ENCODE results near the gene RPS5. TPM values are rescaled to one million over a fixed set of nuclear protein-coding genes. Genes with fewer than 3 reads are reported as not detected.
A peak's percentile ranks its signal among the peaks of the same experiment; 100 is the strongest.

The RPS5 gene
- total RNA-seq, 2 donors from 2014 or later = 593 to 1,197 TPM

GRCh38 chr19:58406818-58407657 is 20.0 kb downstream of the RPS5 start:
- Histone ChIP-seq H3K9me3 (no peaks in the 10 kb centered on the region), H3K36me3 (no peaks in the 10 kb centered on the region), H3K27ac (peak overlapping the region; percentile 89), H3K27me3 (no peaks in the 10 kb centered on the region), H3K4me1 (peaks cover 0 to 28% of the 10 kb centered on the region in 2 donors), H3K4me3 (peak overlapping the region; percentile 83 to 88)
- peak in 1 of 2 donors; percentile 24 for TF ChIP-seq CTCF (IDR thresholded peaks at IDR 0.05)
- no peak for DNase-seq (ENCODE audit: low spot score)

GRCh38 chr19:58407658-58408151 is 20.6 kb downstream of the RPS5 start:
- TF ChIP-seq CTCF (IDR thresholded peaks at IDR 0.05) = no peak
- peak overlapping the region; percentile 89 for H3K27ac ChIP-seq
- H3K4me1 ChIP-seq = peaks cover 0 to 26% of the 10 kb centered on the region in 2 donors

GRCh38 chr19:58408152-58409009 is 21.3 kb downstream of the RPS5 start, which contains the start of gene ZNF584:
TSS of gene ZNF584 (plus strand) at chr19:58408649. CDS start at chr19:58409148, 499 bp downstream.
- Histone ChIP-seq H3K4me1 (peaks cover 0 to 26% of the 10 kb centered on the region in 2 donors), H3K27ac (peak within 1 kb of the TSS; percentile 89), H3K4me3 (peak within 1 kb of the TSS; percentile 83 to 88), H3K27me3 (no peaks in the 10 kb centered on the region), H3K9me3 (no peaks in the 10 kb centered on the region), H3K36me3 (no peaks in the 10 kb centered on the region)
- DNase-seq (ENCODE audit: low spot score) = peak; percentile 96
- TF ChIP-seq CTCF (IDR thresholded peaks at IDR 0.05) = peak in 1 of 2 donors; percentile 26

More at GRCh38 chr19:58407658-58408151, 20.6 kb downstream of the RPS5 start:
- no peak for DNase-seq (ENCODE audit: low spot score)
- no peaks in the 10 kb centered on the region for H3K27me3 ChIP-seq
- H3K9me3 ChIP-seq = no peaks in the 10 kb centered on the region
- no peaks in the 10 kb centered on the region for H3K36me3 ChIP-seq
- peak overlapping the region; percentile 83 to 88 for H3K4me3 ChIP-seq

GRCh38 chr19:58409010-58409790 is 22.1 kb downstream of the RPS5 start:
- Histone ChIP-seq H3K27ac (peak overlapping the region; percentile 89), H3K27me3 (no peaks in the 10 kb centered on the region), H3K4me1 (peaks cover 0 to 26% of the 10 kb centered on the region in 2 donors), H3K4me3 (peak overlapping the region; percentile 83 to 88), H3K36me3 (no peaks in the 10 kb centered on the region), H3K9me3 (no peaks in the 10 kb centered on the region)
- TF ChIP-seq CTCF (IDR thresholded peaks at IDR 0.05) = no peak
- DNase-seq (ENCODE audit: low spot score) = no peak

- no peaks in the 10 kb centered on the region for H3K9me3 ChIP-seq
- no peak overlapping the region for H3K27ac ChIP-seq
- no peaks in the 10 kb centered on the region for H3K27me3 ChIP-seq
- no peak for DNase-seq (ENCODE audit: low spot score)
- H3K4me1 ChIP-seq = no peaks in the 10 kb centered on the region
- peaks cover 42% of the 10 kb centered on the region for H3K36me3 ChIP-seq
- TF ChIP-seq CTCF (IDR thresholded peaks at IDR 0.05) = no peak
- no peak overlapping the region for H3K4me3 ChIP-seq
These were observed 29.5 kb downstream of the RPS5 start for GRCh38 chr19:58416604-58417003.
